ENCODE results near the gene TMEM63C. TPM values are rescaled to one million over a fixed set of nuclear protein-coding genes. Genes with fewer than 3 reads are reported as not detected.

The TMEM63C gene
- total RNA-seq, 3 donors from 2014 or later (not counting 1 experiment from before 2014, with no cell fraction given): 1.5 to 5.1 (median 2.1) TPM

- Histone ChIP-seq H3K4me3 (ENCODE audit: low read length) (no peak overlapping the region), H3K27ac (ENCODE audit: low read length) (peak overlapping the region; percentile 41), H3K4me1 (ENCODE audit: control insufficient read depth, insufficient read depth, low read length) (peaks cover 18% of the 10 kb centered on the region), H3K36me3 (ENCODE audit: control insufficient read depth, insufficient read depth, low read length) (no peaks in the 10 kb centered on the region), H3K27me3 (ENCODE audit: control insufficient read depth, insufficient read depth, low read length) (no peaks in the 10 kb centered on the region), H3K9me3 (ENCODE audit: control insufficient read depth, insufficient read depth, low read length) (no peaks in the 10 kb centered on the region)
- Mint-ChIP-seq H3K27me3 (ENCODE audit: low read depth in 2 of 2) (peaks cover 0 to 16% of the 10 kb centered on the region in 2 donors), H3K4me1 (no peaks in the 10 kb centered on the region), H3K27ac (no peak overlapping the region), H3K4me3 (no peak overlapping the region), H3K36me3 (no peaks in the 10 kb centered on the region), H3K9me3 (no peaks in the 10 kb centered on the region)
- DNase-seq: no peak
- no peak for ATAC-seq
- intact Hi-C loops (cut with micrococcal nuclease): no loop called here
- 14% methylated on average over 11 of the region's 12 CpGs for WGBS (ENCODE audit: insufficient coverage)
- TF ChIP-seq CTCF (IDR thresholded peaks at IDR 0.05): no peak
Observed at GRCh38 chr14:77242752-77243151, 61.2 kb downstream of the TMEM63C start.

GRCh38 chr14:77243853-77244252 lies 62.3 kb downstream of the TMEM63C start:
- TF ChIP-seq CTCF (IDR thresholded peaks at IDR 0.05): no peak
- no peak overlapping the region for H3K4me3 Mint-ChIP-seq
- DNase-seq (no peak), ATAC-seq (no peak)
- Histone ChIP-seq H3K27me3 (ENCODE audit: control insufficient read depth, insufficient read depth, low read length) (no peaks in the 10 kb centered on the region), H3K27ac (ENCODE audit: low read length) (no peak overlapping the region), H3K4me1 (ENCODE audit: control insufficient read depth, insufficient read depth, low read length) (peaks cover 18% of the 10 kb centered on the region), H3K36me3 (ENCODE audit: control insufficient read depth, insufficient read depth, low read length) (no peaks in the 10 kb centered on the region), H3K4me3 (ENCODE audit: low read length) (no peak overlapping the region), H3K9me3 (ENCODE audit: control insufficient read depth, insufficient read depth, low read length) (no peaks in the 10 kb centered on the region)
- no peaks in the 10 kb centered on the region for H3K9me3 Mint-ChIP-seq
- H3K27ac Mint-ChIP-seq: no peak overlapping the region
- no peaks in the 10 kb centered on the region for H3K36me3 Mint-ChIP-seq
- intact Hi-C loops (cut with micrococcal nuclease): no loop called here
- peaks cover 0 to 18% of the 10 kb centered on the region in 2 donors for H3K27me3 Mint-ChIP-seq (ENCODE audit: low read depth in 2 of 2)
- no peaks in the 10 kb centered on the region for H3K4me1 Mint-ChIP-seq
- 60% methylated on average over 4 of the region's 4 CpGs for whole genome bisulfite sequencing (ENCODE audit: insufficient coverage)

GRCh38 chr14:77245820-77246219 lies 64.2 kb downstream of the TMEM63C start:
- no peaks in the 10 kb centered on the region for H3K9me3 Mint-ChIP-seq
- no peak overlapping the region for H3K4me3 Mint-ChIP-seq
- TF ChIP-seq CTCF (IDR thresholded peaks at IDR 0.05): no peak
- Histone ChIP-seq H3K36me3 (ENCODE audit: control insufficient read depth, insufficient read depth, low read length) (no peaks in the 10 kb centered on the region), H3K4me1 (ENCODE audit: control insufficient read depth, insufficient read depth, low read length) (peaks cover 18% of the 10 kb centered on the region), H3K4me3 (ENCODE audit: low read length) (no peak overlapping the region), H3K9me3 (ENCODE audit: control insufficient read depth, insufficient read depth, low read length) (no peaks in the 10 kb centered on the region), H3K27ac (ENCODE audit: low read length) (no peak overlapping the region), H3K27me3 (ENCODE audit: control insufficient read depth, insufficient read depth, low read length) (no peaks in the 10 kb centered on the region)
- peaks cover 0 to 18% of the 10 kb centered on the region in 2 donors for H3K27me3 Mint-ChIP-seq (ENCODE audit: low read depth in 2 of 2)
- DNase-seq (no peak), ATAC-seq (no peak)
- no peaks in the 10 kb centered on the region for H3K36me3 Mint-ChIP-seq
- WGBS (ENCODE audit: insufficient coverage): 94% methylated on average over 4 of the region's 4 CpGs
- intact Hi-C loops (cut with micrococcal nuclease): no loop called here
- H3K4me1 Mint-ChIP-seq: no peaks in the 10 kb centered on the region
- H3K27ac Mint-ChIP-seq: no peak overlapping the region

GRCh38 chr14:77246784-77247183 lies 65.2 kb downstream of the TMEM63C start:
- DNase-seq (no peak), ATAC-seq (no peak)
- Histone ChIP-seq H3K4me1 (ENCODE audit: control insufficient read depth, insufficient read depth, low read length) (peaks cover 18% of the 10 kb centered on the region), H3K4me3 (ENCODE audit: low read length) (no peak overlapping the region), H3K27me3 (ENCODE audit: control insufficient read depth, insufficient read depth, low read length) (no peaks in the 10 kb centered on the region), H3K27ac (ENCODE audit: low read length) (no peak overlapping the region), H3K36me3 (ENCODE audit: control insufficient read depth, insufficient read depth, low read length) (no peaks in the 10 kb centered on the region), H3K9me3 (ENCODE audit: control insufficient read depth, insufficient read depth, low read length) (no peaks in the 10 kb centered on the region)
- no peak overlapping the region for H3K27ac Mint-ChIP-seq
- no peaks in the 10 kb centered on the region for H3K36me3 Mint-ChIP-seq
- H3K9me3 Mint-ChIP-seq: no peaks in the 10 kb centered on the region
- peaks cover 0 to 18% of the 10 kb centered on the region in 2 donors for H3K27me3 Mint-ChIP-seq (ENCODE audit: low read depth in 2 of 2)
- intact Hi-C loops (cut with micrococcal nuclease): no loop called here
- TF ChIP-seq CTCF (IDR thresholded peaks at IDR 0.05): no peak
- 100% methylated on average over 1 of the region's 1 CpG for WGBS (ENCODE audit: insufficient coverage)
- no peak overlapping the region for H3K4me3 Mint-ChIP-seq
- no peaks in the 10 kb centered on the region for H3K4me1 Mint-ChIP-seq

Data from natural killer cell (primary cell).